ENCODE measurements around the gene CEP89.

Gene CEP89

DNA sequence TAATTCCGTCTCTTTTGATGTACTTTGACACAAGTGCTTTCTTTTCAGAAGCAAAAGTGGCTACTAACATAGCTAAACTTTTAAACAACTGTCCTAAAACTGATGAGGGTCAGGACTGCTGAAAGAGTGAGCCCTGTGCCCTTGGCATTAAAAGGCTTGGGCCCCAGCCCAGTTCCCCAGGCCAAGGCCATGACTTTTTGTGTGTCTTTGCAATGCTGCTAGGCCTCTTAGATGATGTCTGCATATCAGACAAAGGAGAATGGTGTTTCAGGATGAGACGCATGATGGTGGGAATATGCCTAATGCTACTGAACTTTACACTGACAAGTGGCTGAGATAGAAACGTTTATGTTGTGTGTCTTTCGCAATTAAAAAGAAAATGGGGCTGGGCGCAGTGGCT, 140.1 kb downstream of the CEP89 start:
- no peak for DNase-seq

DNA sequence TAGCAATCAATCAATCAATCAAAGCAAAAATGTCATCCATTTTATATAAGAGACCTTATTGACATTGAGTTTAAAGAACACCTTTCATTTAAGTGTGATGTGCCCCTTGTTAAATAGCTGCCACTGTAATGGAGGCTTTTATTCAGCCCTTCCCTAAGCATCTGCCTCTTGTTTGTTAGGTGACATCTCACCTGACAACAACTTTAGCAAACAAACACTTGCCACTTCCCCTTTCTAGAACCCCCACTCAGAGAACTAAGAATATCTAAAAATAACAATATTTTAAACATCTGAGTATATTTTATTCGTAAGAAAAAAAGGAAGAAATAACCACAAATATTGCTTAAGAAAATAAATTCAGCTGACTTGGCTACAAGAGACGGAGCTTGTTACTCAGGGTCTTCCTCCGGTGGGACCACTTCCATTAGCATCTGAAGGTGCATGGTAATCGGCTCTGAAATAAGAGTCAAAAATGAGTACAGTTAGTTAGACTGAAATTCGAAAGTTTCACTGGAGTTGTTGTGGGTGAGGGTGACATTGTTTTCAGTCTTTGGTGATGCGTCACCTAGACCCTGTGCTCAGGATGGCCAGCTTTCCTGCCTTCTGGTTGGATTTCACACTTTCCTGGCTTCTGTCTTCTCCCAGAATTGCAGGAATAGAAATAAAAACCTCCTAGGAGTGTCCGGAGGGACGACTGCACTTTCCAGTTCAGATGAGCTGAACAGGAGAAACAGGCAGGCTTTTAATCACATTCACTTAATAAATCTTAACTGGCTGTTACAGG, 141.3 kb downstream of the CEP89 start:
- DNase-seq: no peak

DNA sequence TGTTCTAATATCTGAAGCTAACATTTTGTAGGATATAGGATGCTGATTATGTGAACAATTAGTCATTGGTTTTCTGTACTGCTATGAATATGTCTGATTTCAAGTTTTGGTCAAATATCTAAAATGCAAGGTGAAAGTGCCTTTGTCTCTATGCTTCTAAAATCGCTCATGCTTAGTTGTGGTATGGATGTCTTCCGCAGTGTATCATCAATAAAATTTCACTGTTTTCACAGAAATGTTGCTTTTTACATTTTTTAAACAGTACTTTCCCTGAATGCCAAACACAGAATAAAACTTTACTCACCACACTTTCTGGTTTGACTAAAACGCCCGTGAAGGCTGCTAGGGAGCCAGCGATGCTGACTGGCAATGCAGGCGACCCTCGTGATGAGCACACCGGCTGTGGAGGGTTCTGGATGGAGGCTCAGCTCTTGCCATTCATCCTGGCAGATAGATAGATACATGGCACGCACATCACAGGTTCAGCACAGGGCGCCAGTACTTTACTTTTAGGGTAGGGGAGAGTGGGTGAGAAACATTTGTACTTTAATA, 142.3 kb downstream of the CEP89 start:
- no peak for DNase-seq

DNA sequence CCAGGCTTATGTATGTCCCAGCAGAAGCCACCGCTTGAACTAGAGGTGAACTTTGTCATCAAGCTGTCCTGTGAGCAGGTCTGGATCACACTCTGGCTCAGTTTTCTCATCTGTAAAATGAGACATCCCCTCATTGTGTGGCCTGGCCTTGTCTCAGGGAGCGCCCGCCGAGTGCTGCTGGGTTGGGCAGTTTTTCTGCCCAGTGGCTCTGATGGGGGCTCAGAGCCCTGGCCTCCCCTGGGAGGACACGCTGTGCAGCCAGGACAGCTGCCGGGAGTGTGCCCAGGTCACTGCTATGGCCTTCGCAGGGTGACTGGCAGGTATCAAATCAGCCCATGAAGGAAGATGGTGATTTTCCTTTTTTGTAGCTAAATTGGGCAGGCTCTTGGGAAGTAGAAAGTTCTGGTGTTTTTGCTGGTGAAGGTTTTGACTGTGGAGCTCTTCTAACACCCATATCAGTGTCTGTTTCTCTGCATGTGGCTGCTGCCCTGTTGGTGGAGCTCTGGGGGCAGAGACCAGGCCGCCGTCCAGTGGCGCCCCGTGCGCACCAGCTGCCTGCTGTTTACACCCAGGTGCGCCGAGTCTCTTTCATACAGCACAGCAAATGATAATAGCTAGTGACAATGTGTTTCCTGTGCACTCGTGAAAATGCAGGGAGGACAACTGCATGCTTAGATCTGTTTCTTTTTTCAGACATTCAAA, 143.0 kb downstream of the CEP89 start:
- peak; percentile 49 for DNase-seq

DNA sequence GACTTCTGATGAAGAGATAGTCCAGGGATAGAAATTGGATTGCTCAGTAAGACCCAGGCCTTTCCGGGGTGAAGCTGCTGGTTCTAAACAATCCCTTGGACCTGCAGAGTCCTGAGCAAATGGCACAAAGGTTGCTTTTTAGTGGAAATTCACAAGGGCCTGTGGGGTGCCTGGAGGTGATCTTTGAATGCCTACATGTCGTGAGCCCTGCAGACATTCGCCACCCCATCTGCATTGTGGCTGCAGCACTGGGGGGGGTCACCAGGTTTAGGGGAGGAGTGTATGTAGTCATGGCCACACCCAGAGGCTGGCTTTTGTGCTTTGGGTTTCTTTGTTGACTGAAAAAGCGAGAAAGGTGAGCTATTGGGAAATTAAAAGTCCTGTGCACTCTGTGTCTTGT, 143.6 kb downstream of the CEP89 start:
- DNase-seq: no peak
